SKM-1 treated with dmso at 0.1 percent for 144 hours (cell line): ENCODE results near the gene GREM2.

Experiments
- DNase-seq: peaks from one replicate; lab custom pipeline; 2025; ENCODE audit not compliant: unreplicated experiment; lab: John Stamatoyannopoulos, UW

Gene GREM2

DNA sequence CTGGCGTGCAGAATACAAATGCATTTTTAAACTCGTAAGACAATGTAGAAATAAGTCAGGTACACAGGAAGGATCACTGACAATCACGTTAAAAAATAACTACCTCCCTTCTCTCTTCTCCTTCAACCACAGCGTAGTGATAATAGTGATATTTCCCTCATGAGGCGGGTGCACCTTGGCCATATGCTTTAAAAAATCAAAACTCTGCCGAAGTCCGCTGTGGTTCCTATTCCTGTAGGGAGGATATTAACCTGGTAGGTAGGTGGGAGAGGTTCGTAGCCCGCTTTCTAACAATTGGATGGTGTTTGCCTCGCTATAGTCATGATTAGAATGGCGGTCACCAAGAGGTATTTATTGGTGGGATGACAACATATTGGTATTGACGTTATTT lies 732 bp downstream of the GREM2 start:
- DNase-seq: no peak

DNA sequence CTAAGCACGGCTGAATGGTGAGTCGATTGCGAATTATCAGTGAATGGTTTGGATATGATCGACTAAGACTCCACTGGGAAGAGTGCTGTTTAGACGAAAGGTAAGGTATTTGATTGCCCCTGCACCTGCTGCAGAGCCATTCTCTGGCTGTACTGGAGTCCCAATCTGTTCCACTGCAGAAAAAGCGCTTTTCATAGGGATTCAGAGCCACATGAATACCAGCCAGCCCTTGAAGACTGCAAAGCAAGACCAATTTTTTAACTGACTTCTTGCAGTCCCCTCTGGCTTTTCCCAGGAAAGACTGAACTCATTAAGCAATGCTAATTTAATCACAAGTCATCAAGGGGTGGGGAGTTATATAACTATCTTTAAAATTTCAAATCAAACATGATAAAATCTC lies 1.3 kb downstream of the GREM2 start:
- DNase-seq: no peak

DNA sequence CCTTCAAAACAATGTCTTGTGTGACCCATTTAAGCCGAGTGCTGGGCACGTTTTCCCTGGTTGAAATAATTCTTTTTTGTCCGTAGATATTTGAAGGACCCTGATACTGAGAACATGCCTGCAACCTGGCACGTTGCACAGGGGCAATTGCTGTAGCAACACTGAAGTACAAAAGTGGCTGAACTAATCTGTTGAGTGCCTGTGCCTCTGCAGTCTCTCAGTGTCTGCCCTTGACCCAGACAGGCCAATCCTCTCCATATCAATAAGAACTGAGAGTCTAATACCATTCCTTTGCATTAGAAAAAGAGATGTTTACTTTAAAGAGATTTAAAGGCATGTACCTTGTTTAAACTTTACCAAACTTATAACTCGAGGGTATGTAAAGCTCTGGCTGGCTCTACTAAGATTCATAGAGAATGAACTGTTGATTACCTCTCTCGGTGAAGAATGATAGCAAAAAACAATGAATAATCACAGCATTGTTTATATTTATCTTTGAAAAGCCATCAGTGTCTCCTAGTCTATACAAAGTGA lies 2.4 kb downstream of the GREM2 start:
- DNase-seq: no peak

DNA sequence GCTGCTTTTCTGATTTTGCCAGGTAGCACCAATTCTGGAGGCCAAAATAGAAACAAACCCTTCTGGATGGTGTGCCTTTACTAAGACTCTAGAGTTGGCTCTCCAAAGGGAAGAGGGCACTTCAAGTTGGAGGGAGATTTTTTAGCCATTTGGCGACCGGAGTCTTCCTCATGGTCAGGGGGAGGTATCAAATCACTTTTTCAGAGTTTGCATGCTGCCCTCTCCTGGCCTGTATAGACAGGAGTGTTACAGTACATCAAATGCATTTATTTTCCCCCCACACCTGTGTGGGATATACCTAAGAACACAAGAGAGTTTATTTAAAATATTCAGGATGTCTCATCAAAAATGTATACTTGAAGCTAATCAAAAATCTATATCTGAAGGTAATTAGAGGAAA lies 3.2 kb downstream of the GREM2 start:
- DNase-seq: no peak

DNA sequence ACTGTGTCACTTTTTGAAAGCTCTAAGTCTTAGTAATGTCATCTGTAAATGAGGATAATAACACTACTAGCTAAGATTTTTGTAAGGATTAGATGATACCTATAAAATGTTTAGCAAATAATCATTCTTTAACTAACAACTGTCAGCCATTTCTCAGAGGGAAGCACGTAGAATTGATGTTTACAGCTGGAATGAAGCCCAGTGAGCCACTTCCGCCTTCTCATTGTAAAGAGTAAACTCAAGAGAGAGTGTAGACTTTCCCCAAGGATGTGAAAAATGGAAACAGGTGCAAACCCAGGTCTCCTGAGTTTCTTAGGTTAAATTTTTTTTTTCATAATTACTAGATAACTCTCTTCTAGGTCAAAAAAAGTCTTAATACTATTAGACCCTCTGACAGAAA lies 4.9 kb downstream of the GREM2 start:
- DNase-seq: no peak

DNA sequence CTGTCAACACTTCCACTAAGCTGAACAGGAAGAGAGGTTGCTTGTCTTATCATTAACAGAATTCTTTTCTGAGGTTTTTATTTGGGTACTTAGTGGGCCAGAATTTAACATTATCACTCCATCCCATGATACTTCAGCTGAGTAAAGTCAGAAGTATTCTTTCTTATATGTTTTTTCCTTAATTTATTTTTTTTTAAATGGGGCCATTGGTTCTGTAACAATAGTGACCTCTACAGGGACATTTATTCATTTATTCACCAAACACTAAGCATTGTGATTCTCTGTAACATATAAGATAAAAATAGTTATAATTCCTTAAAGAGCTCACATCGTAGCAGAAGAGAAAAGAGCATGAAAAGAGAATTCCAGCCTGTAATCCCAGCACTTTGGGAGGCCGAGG lies 9.8 kb downstream of the GREM2 start:
- no peak for DNase-seq

DNA sequence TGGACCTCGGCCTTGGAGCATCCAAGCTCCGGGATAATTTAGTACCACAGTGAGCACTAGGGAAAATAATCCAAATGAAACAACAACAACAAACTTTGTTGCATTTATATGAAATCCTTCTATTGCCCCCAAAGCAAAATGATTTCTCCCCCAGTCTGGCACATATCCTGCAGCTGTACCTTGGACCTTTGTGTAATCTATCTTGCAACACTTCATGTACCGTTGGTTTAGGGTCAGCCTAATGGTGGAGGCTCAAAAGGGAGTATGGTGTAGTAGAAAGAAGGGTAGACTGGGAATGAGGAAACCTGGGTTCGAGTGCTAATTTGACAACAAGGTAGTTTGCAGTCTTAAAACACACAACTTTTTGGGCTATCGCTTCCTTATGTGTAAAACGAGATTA lies 12.1 kb downstream of the GREM2 start:
- no peak for DNase-seq

DNA sequence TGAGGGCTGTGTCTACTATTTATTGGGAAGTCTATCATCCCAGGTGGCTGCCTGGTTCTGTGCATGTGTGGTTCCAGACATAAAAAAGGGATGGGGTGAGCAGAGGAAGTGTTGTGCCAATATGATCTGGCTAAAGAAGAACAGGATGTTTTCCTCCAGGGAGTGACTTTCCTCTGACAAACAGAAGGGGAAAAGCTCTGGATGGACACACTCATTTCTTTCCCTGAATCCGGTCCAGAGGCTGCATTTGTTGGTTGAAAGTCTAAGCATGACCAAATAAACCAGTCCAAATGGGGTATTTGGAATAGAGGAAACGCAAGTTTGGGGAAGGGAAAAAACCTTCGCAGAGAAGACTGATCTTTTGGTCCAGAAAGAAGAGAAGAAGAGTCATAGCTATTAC lies 12.7 kb downstream of the GREM2 start:
- no peak for DNase-seq

DNA sequence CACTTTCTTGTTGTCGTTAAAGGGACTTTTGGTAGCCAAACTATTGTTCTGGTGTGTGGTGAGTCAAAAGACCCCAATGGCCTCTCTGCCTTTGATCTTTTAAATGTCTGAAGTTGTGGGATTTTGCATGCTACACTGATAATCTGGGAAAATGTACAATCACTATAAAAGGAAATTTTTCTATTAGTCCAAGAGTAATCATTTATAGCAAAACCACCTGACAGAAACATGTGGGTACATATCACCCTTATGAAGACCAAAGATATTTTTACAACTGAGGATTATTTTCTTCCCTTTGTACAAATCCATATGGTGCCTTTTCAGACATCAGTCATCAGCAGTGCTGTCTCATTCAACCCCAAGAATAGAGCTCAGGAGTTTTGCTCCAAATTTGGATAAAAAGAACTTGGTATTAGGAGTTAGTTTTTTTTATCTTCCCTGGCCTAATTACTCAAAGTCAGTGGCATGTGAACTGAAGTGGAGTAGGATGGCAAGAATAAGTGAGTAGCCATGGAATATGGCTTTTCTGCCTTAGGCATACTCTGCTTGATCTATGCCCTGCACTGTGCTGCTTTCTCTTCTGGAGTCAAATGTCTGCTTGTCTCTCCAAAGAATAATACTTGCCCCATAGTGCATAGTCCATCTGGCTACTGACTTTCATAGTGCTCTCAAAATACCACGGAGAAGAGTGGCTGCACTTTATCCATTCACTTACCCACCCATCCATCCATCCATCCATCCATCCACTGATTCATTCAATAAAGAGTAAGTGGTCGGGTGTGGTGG lies 13.5 kb downstream of the GREM2 start:
- no peak for DNase-seq

DNA sequence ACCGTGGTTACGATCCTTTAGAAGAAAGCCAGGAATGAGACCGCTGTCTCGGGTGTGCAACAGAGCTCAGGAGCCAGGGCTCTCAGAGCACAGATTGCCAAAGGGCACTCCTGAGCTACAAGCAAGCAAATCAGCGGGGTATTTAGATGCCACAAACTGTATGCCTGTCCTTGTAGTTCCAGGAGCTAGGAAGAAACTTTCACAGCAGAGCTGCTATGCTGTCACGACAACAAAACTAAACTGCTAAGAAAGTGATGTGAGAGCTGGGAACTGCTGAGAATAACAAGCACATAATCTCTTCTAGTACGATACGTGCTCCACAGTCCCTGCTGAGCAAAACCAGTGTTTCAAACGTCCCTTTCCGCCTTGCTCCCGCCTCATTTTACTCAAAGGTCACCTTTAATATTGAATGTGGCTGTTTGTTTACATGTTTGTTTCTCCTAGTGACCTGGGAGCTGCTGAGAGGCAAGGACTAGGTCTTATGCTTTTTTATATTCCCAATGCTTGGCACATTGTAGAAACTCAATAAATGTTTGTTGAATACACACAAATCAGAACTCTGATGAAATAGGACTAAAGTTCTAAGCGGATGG lies 14.7 kb downstream of the GREM2 start:
- DNase-seq: no peak

DNA sequence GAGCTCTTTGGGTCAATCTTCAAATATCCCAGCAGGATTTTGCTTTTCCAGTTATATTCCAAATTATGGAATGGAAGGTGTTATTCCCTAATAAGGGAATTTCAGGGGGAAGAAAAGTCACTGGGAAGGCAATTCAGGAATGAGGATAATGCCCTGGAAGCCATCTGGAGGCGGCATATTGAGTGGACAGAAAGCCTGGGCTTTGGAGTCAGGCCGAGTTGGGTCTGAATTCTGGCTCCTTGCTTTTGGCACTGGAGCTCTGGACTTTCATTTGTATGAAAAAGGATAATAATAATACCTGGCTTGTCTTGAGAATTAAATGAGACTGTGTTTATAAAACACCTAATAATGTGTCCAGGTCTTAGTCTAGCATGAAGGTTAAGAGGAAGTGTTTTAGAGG lies 16.5 kb downstream of the GREM2 start:
- no peak for DNase-seq

DNA sequence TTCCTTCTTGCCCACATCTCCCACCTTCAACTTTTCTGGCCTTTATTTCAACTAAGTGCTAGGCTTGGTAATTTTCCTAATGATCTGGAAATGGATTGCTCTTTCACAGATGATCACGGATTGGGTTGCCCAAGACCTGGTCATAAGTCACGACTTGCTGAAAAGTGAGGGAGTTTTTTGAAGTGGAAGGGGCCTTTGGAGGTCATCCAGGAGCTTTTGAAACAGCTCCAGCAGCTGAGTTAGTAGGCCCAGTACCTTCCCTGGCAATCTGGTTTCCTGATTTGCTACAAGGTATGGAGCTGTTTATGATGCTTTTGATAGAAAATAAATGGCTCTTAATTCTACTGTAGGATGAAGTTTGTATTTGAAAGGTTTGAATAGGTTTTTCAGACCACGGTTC lies 20.4 kb downstream of the GREM2 start:
- no peak for DNase-seq

DNA sequence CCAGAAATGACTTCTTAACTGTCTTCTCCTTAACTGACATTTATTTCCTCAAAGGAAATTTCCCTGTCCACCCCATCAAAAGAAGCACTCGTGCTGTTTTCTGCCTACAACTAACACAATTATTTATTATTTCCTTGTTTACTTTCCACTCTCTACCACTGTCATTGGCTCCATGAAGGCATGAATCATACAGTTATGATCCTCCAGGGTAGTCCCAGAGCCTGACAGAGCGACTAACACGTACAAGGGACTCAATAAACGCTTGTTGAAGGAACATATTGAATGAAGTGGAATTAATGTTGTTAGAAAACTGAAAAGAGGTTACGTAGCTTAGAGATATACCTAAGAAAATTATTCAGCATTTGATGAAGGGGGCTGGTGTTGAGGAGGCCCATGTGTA lies 20.9 kb downstream of the GREM2 start:
- no peak for DNase-seq

DNA sequence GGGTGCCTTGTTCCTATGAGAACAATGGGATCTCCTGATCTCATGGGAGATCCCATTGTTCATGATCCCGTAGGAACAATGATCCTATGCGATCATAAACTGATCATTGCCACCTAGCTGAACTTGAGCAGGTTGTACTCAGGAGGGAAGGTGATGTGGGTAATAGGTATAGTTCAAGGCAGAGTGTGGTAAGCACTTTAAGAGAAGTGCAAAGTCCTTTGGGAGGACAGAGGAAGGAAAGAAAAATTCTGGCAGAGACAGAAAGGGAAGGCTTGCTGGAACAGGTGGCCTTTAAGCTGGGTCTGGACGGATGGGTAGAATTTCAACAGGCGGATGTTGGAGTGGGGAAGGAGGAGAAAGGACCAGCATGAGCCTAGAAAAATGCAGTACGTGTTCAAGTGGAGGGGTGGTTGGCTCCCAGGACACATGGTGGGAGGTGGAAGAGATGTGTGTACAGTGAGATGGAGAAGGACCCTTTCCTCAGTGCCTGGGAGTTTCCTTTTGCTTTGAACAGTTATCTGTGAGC lies 22.3 kb downstream of the GREM2 start:
- DNase-seq: no peak

DNA sequence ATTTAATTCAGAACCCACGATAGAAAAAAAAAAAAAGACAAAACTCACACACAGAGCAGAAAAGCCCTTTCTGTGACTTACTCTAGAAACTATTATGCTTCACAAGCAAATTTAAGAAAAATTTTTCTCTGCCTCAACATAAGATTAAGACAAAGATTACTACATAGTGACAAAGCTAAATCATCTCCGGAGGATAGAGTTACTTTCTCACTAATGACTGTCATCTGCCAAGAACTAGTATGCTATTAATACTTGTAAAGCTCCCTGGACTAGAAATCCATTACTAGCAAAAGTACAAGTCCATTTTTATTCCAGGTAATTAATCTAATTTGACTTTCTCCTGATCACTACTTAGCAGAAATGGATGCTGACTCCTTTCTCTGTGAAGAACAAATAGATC lies 25.9 kb downstream of the GREM2 start:
- no peak for DNase-seq

DNA sequence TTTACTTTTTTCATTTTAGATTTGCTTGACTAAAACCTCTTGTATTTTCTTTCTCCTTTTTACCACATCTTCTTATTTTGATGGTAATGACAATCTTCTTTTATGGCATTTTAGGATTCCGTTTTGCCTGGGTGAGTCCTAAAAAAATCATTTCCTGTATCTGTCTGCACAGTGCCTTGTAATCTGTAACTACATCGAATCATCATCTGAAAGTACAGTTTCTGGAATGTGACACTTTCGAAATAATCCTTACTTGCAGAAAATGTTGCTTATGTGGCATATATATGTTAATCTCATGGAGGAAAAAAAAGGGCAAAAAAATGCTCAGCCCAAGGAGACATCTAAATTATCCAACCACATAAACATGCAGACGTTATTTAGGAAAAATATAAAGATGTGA lies 29.0 kb downstream of the GREM2 start:
- DNase-seq: no peak

DNA sequence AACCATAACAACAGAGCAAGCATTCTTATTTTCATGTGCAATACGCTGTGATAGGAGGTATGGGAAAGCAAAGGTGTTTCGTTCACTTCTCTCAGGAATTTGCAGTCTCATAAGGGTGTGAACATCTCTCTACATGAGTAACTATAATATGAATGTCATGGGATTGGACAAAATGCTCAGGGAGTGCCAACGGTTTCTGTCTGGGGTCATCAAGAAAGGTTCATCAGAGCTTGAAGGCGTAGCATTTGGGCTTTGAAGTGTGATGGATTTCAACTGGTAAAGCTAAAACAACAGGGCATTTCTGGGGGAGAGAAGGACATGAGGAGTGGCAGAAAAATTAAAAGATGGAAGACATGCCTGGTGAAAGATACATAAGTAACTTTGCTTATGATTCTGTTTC lies 32.4 kb downstream of the GREM2 start:
- DNase-seq: no peak

DNA sequence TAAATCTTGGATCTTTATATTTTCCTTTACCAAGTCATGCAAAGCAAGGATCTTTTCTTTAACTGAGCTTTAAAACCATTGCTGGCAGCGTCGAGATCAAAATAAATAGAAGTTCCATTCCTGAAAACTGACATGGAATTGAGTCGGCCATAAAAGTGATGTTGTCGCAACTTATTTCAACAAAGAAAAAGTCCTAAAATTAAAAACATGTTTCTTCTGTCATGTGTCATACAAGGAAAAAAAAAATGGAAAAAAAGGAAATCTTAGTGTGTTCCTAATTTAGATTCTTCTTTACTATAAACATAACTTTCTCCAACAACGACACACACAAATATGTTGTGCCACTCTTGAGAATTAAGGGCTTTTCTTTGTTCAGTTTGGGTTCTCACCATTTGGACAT lies 34.9 kb downstream of the GREM2 start:
- no peak for DNase-seq

DNA sequence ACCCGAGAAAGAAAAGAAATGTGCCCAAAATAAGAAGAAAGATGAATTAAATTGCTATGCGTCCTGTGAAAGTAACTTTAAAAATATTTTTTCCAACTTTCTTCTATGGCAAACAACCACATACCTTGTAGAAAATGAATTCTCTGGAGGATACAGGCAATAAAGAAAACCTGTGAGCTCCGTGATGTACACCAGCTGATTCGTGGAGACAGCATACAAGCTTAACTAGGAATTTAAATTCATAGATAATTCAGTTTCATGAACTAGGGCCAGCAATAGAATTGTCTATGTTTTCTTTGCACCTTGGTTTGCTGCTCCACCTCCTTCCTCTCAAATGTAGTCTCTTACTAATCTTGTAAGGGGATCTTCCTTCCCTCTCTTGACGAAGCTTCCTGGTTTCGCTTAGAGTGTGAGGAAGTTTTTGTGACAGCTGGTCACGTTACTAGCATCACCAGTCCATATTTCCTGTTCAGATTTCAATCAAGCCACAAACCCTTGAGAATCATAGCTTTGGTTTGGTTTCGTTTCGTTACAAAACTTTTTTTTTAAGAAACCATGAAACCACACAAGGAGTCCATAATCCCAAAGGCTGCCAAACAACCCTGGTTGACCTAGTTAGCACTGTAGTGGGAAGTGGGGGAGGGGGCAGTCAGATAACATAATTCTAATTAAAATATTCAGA lies 35.8 kb downstream of the GREM2 start:
- peak; percentile 95 for DNase-seq

DNA sequence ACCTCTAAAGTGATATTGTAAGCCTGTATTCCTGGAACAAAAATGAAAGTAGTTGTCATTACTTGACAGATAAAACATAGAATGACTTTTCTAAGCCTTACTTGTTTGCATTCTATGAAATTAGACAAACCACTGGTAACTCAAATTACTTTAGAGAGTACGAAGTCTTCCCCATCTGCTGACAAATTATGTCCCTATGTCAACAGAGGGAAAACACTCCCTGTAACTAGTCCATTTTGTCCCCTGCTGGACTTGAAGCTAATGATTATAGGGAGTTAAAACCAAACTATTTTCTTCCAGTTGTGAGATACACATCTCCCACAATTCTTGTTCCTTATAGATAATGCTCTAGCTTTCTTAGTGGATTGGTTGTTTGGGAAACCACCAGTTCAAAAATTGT lies 39.6 kb downstream of the GREM2 start:
- no peak for DNase-seq

DNA sequence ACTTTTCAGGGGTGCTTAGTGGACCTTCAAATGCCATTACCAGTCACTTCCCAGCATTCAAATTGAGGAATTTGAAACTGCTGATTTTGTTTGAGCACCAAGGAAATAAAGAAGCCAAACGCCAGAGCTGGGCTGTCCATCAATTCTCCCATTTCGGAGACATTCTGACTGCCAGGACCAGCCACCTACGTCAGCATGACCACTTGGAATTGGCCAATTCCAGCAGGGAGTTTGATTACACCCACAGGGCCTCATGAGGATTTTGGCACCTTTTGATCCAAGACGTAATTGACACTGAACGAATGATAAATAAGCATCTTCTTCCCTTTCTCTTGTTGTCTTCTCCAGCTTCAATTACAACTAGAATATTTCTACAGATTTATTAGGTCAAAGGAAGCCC lies 40.2 kb downstream of the GREM2 start:
- DNase-seq: no peak

DNA sequence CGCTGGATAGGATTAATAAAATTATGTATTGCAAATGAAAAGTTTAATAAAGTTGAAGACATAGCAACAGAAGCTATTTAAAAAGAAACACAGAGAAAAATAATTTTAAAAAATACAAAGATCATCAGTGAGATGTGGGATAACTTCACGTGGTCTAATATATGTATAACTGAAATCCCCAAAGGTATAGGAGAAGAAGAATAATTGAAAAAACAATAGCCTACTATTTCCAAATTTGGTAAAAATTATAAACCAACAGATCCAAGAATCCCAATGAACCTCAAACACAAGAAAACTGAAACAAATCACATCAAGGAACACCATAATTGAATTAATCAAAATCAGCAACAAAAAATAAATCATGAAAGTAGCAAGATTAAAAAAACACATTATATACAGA lies 44.9 kb downstream of the GREM2 start:
- DNase-seq: no peak
